ENCODE data around the gene KAT8. TPM values are rescaled to one million over a fixed set of nuclear protein-coding genes. Genes with fewer than 3 reads are reported as not detected.
"Not testable (repeated sequence)": the region's sequence is repeated elsewhere in the genome, so short reads cannot be mapped to it uniquely, and the experiment has no call there.

The KAT8 gene
- total RNA-seq, 1 donor from 2014 or later, result 61.2 TPM

GRCh38 chr16:31086629-31086906 is 30.9 kb upstream of the KAT8 start:
- Mint-ChIP-seq H3K9me3 (no peaks in the 10 kb centered on the region), H3K27me3 (ENCODE audit: low read depth) (no peaks in the 10 kb centered on the region), H3K4me1 (ENCODE audit: low read depth) (peaks cover 2% of the 10 kb centered on the region), H3K36me3 (ENCODE audit: low read depth) (peaks cover 27% of the 10 kb centered on the region), H3K27ac (no peak overlapping the region), H3K4me3 (ENCODE audit: low read depth) (no peak overlapping the region)
- intact Hi-C loops (cut with micrococcal nuclease), result no loop called here
- DNase-seq (ENCODE audit: low spot score), result no peak

GRCh38 chr16:31087481-31087880 is 30.0 kb upstream of the KAT8 start:
- H3K27me3 Mint-ChIP-seq (ENCODE audit: low read depth), result no peaks in the 10 kb centered on the region
- H3K9me3 Mint-ChIP-seq, result no peaks in the 10 kb centered on the region
- no peak overlapping the region for H3K4me3 Mint-ChIP-seq (ENCODE audit: low read depth)
- intact Hi-C loops (cut with micrococcal nuclease), result no loop called here
- no peak for DNase-seq (ENCODE audit: low spot score)
- peaks cover 2% of the 10 kb centered on the region for H3K4me1 Mint-ChIP-seq (ENCODE audit: low read depth)
- no peak overlapping the region for H3K27ac Mint-ChIP-seq
- peaks cover 23% of the 10 kb centered on the region for H3K36me3 Mint-ChIP-seq (ENCODE audit: low read depth)

GRCh38 chr16:31087971-31088370 is 29.5 kb upstream of the KAT8 start:
- DNase-seq (ENCODE audit: low spot score), result no peak
- Mint-ChIP-seq H3K4me3 (ENCODE audit: low read depth) (no peak overlapping the region), H3K9me3 (no peaks in the 10 kb centered on the region), H3K27ac (no peak overlapping the region), H3K4me1 (ENCODE audit: low read depth) (peaks cover 5% of the 10 kb centered on the region), H3K27me3 (ENCODE audit: low read depth) (no peaks in the 10 kb centered on the region), H3K36me3 (ENCODE audit: low read depth) (peaks cover 24% of the 10 kb centered on the region)
- intact Hi-C loops (cut with micrococcal nuclease), result no loop called here

GRCh38 chr16:31088459-31089183 is 28.8 kb upstream of the KAT8 start, which contains the start of gene PRSS53:
Gene PRSS53, minus strand, starts transcription at chr16:31088943. Its CDS starts 134 bp downstream, at chr16:31088809.
- Mint-ChIP-seq H3K4me3 (ENCODE audit: low read depth) (no peak within 1 kb of the TSS), H3K9me3 (no peaks in the 10 kb centered on the region), H3K4me1 (ENCODE audit: low read depth) (peaks cover 9% of the 10 kb centered on the region), H3K27me3 (ENCODE audit: low read depth) (no peaks in the 10 kb centered on the region), H3K27ac (no peak within 1 kb of the TSS), H3K36me3 (ENCODE audit: low read depth) (peaks cover 24% of the 10 kb centered on the region)
- intact Hi-C loops (cut with micrococcal nuclease), result no loop called here
- DNase-seq (ENCODE audit: low spot score), result no peak

- Mint-ChIP-seq H3K36me3 (ENCODE audit: low read depth) (peaks cover 27% of the 10 kb centered on the region), H3K27me3 (ENCODE audit: low read depth) (no peaks in the 10 kb centered on the region), H3K4me3 (ENCODE audit: low read depth) (no peak overlapping the region), H3K27ac (no peak overlapping the region), H3K9me3 (no peaks in the 10 kb centered on the region), H3K4me1 (ENCODE audit: low read depth) (peaks cover 15% of the 10 kb centered on the region)
- intact Hi-C loops (cut with micrococcal nuclease), result no loop called here
- no peak for DNase-seq (ENCODE audit: low spot score)
Observed at GRCh38 chr16:31089199-31089598, 28.3 kb upstream of the KAT8 start.

- peaks cover 24% of the 10 kb centered on the region for H3K36me3 Mint-ChIP-seq (ENCODE audit: low read depth)
- intact Hi-C loops (cut with micrococcal nuclease), result no loop called here
- no peaks in the 10 kb centered on the region for H3K27me3 Mint-ChIP-seq (ENCODE audit: low read depth)
- no peak overlapping the region for H3K4me3 Mint-ChIP-seq (ENCODE audit: low read depth)
- H3K4me1 Mint-ChIP-seq (ENCODE audit: low read depth), result peaks cover 16% of the 10 kb centered on the region
- DNase-seq (ENCODE audit: low spot score), result no peak
- H3K27ac Mint-ChIP-seq, result no peak overlapping the region
- no peaks in the 10 kb centered on the region for H3K9me3 Mint-ChIP-seq
Observed at GRCh38 chr16:31090540-31090939, 26.9 kb upstream of the KAT8 start.

- intact Hi-C loops (cut with micrococcal nuclease), result no loop called here
- Mint-ChIP-seq H3K4me3 (ENCODE audit: low read depth) (peak overlapping the region; percentile 54), H3K27me3 (ENCODE audit: low read depth) (no peaks in the 10 kb centered on the region)
Observed at GRCh38 chr16:31092330-31092729, 25.1 kb upstream of the KAT8 start.

GRCh38 chr16:31093132-31093703 is 24.2 kb upstream of the KAT8 start:
- intact Hi-C loops (cut with micrococcal nuclease), result no loop called here

More at GRCh38 chr16:31092330-31092729, 25.1 kb upstream of the KAT8 start:
- no peaks in the 10 kb centered on the region for H3K9me3 Mint-ChIP-seq
- H3K36me3 Mint-ChIP-seq (ENCODE audit: low read depth), result peaks cover 24% of the 10 kb centered on the region
- no peak for DNase-seq (ENCODE audit: low spot score)
- H3K4me1 Mint-ChIP-seq (ENCODE audit: low read depth), result peaks cover 20% of the 10 kb centered on the region
- no peak overlapping the region for H3K27ac Mint-ChIP-seq

GRCh38 chr16:31094088-31094423 is 23.4 kb upstream of the KAT8 start:
- H3K9me3 Mint-ChIP-seq, result no peaks in the 10 kb centered on the region
- peak overlapping the region; percentile 99 for H3K4me3 Mint-ChIP-seq (ENCODE audit: low read depth)
- no peaks in the 10 kb centered on the region for H3K27me3 Mint-ChIP-seq (ENCODE audit: low read depth)
- DNase-seq (ENCODE audit: low spot score), result no peak
- peak overlapping the region; percentile 83 for H3K27ac Mint-ChIP-seq
- intact Hi-C loops (cut with micrococcal nuclease), result loop anchor here (1.0 to 2.0 kb wide), 6 partner anchors 15 to 171 kb away; partner anchors contain the start of genes BCKDK, FBXL19, HSD3B7 and STX4
- peaks cover 24% of the 10 kb centered on the region for H3K36me3 Mint-ChIP-seq (ENCODE audit: low read depth)
- peaks cover 20% of the 10 kb centered on the region for H3K4me1 Mint-ChIP-seq (ENCODE audit: low read depth)

More at GRCh38 chr16:31093132-31093703, 24.2 kb upstream of the KAT8 start:
- H3K4me3 Mint-ChIP-seq (ENCODE audit: low read depth), result peak overlapping the region; percentile 99
- H3K4me1 Mint-ChIP-seq (ENCODE audit: low read depth), result peaks cover 20% of the 10 kb centered on the region
- no peak for DNase-seq (ENCODE audit: low spot score)
- H3K27ac Mint-ChIP-seq, result no peak overlapping the region
- H3K9me3 Mint-ChIP-seq, result no peaks in the 10 kb centered on the region
- H3K27me3 Mint-ChIP-seq (ENCODE audit: low read depth), result no peaks in the 10 kb centered on the region
- peaks cover 24% of the 10 kb centered on the region for H3K36me3 Mint-ChIP-seq (ENCODE audit: low read depth)

- peak within 1 kb of the TSS; percentile 99 for H3K4me3 Mint-ChIP-seq (ENCODE audit: low read depth)
- intact Hi-C loops (cut with micrococcal nuclease), result loop anchor here (1.0 to 2.0 kb wide), 6 partner anchors 14 to 171 kb away; partner anchors contain the start of genes BCKDK, FBXL19, HSD3B7 and STX4
- H3K4me1 Mint-ChIP-seq (ENCODE audit: low read depth), result peaks cover 20% of the 10 kb centered on the region
- peak within 1 kb of the TSS; percentile 83 for H3K27ac Mint-ChIP-seq
- H3K9me3 Mint-ChIP-seq, result no peaks in the 10 kb centered on the region
- H3K27me3 Mint-ChIP-seq (ENCODE audit: low read depth), result no peaks in the 10 kb centered on the region
- H3K36me3 Mint-ChIP-seq (ENCODE audit: low read depth), result peaks cover 22% of the 10 kb centered on the region
- DNase-seq (ENCODE audit: low spot score), result peak; percentile 85
Observed at GRCh38 chr16:31094424-31095120, 22.9 kb upstream of the KAT8 start, which contains the start of gene VKORC1. Gene VKORC1, minus strand, starts transcription at chr16:31094797. Its CDS starts 68 bp downstream, at chr16:31094729.

- Mint-ChIP-seq H3K27ac (no peak overlapping the region), H3K36me3 (ENCODE audit: low read depth) (no peaks in the 10 kb centered on the region), H3K4me3 (ENCODE audit: low read depth) (no peak overlapping the region), H3K9me3 (no peaks in the 10 kb centered on the region), H3K27me3 (ENCODE audit: low read depth) (no peaks in the 10 kb centered on the region), H3K4me1 (ENCODE audit: low read depth) (peaks cover 7% of the 10 kb centered on the region)
- no peak for DNase-seq (ENCODE audit: low spot score)
- intact Hi-C loops (cut with micrococcal nuclease), result loop anchor here (10.0 kb wide), 2 partner anchors 405 to 775 kb away; partner anchors contain the start of genes SRCAP and ZNF267
Observed at GRCh38 chr16:31099860-31100638, 17.4 kb upstream of the KAT8 start.

- not testable (repeated sequence) for H3K27ac Mint-ChIP-seq; DNase-seq (ENCODE audit: low spot score); H3K4me1 Mint-ChIP-seq (ENCODE audit: low read depth); H3K27me3 Mint-ChIP-seq (ENCODE audit: low read depth); H3K4me3 Mint-ChIP-seq (ENCODE audit: low read depth); H3K36me3 Mint-ChIP-seq (ENCODE audit: low read depth); H3K9me3 Mint-ChIP-seq
- intact Hi-C loops (cut with micrococcal nuclease), result loop anchor here (10.0 kb wide), 2 partner anchors 406 to 774 kb away; partner anchors contain the start of genes SRCAP and ZNF267
Observed at GRCh38 chr16:31100876-31101641, 16.4 kb upstream of the KAT8 start.

Data from activated T-helper 2 cell treated with anti-CD3 and anti-CD28 coated beads, Interferon-gamma antibody, Interleukin-2, Interleukin-4, amounts not matched to agents 10 μg/mL and 5 μg/mL and 100 μg/mL, durations not matched to agents 14 hours and 24 hours and 36 hours (primary cell).